ENCODE data around the gene UROC1.

The UROC1 gene

GRCh38 chr3:126503701-126504100 is 13.9 kb downstream of the UROC1 start:
- DNase-seq (ENCODE audit: low spot score) = no peak
- no peak for TF ChIP-seq CTCF (IDR thresholded peaks at IDR 0.05; ENCODE audit: extremely low read depth, missing control alignments)

GRCh38 chr3:126502656-126503055 is 14.9 kb downstream of the UROC1 start:
- no peak for TF ChIP-seq CTCF (IDR thresholded peaks at IDR 0.05; ENCODE audit: extremely low read depth, missing control alignments)
- no peak for DNase-seq (ENCODE audit: low spot score)

GRCh38 chr3:126501736-126502135 is 15.8 kb downstream of the UROC1 start:
- DNase-seq (ENCODE audit: low spot score) = no peak
- no peak for TF ChIP-seq CTCF (IDR thresholded peaks at IDR 0.05; ENCODE audit: extremely low read depth, missing control alignments)

GRCh38 chr3:126501054-126501453 is 16.5 kb downstream of the UROC1 start:
- no peak for DNase-seq (ENCODE audit: low spot score)
- no peak for TF ChIP-seq CTCF (IDR thresholded peaks at IDR 0.05; ENCODE audit: extremely low read depth, missing control alignments)

- no peak for TF ChIP-seq CTCF (IDR thresholded peaks at IDR 0.05; ENCODE audit: extremely low read depth, missing control alignments)
- no peak for DNase-seq (ENCODE audit: low spot score)
These were observed 17.6 kb downstream of the UROC1 start for GRCh38 chr3:126500016-126500415.

GRCh38 chr3:126499401-126499800 is 18.2 kb downstream of the UROC1 start:
- no peak for TF ChIP-seq CTCF (IDR thresholded peaks at IDR 0.05; ENCODE audit: extremely low read depth, missing control alignments)
- DNase-seq (ENCODE audit: low spot score) = no peak

GRCh38 chr3:126498929-126499328 is 18.6 kb downstream of the UROC1 start:
- DNase-seq (ENCODE audit: low spot score) = no peak
- no peak for TF ChIP-seq CTCF (IDR thresholded peaks at IDR 0.05; ENCODE audit: extremely low read depth, missing control alignments)
